SK-MEL-5 (cell line): ENCODE results near the gene ZNF512B. TPM values are rescaled to one million over a fixed set of nuclear protein-coding genes. Genes with fewer than 3 reads are reported as not detected.

Source experiments
- DNase-seq: peaks from one replicate; pipeline ENCODE4 v3.0.0-alpha.2; 2016; ENCODE audit warnings: low read depth, low spot score
- in situ Hi-C: cut with HindIII; loops from 2 replicates; pipeline ENCODE4 v1.10.0; 2016; ENCODE audit warnings: low sequenced_read_pairs, high pct_unique_total_duplicates, low pct_unique_long_range_greater_than_20kb
- total RNA-seq: library from RNA; depleted of rRNA; stranded (reverse); fragments of >200 nt; shearing (Covaris generic); gene quantifications from 2 replicates; pipeline ENCODE4 v1.2.3, GENCODE V29; 2014

The ZNF512B gene
- total RNA-seq, 1 experiment from 2014 or later, result 8.9 TPM

DNA sequence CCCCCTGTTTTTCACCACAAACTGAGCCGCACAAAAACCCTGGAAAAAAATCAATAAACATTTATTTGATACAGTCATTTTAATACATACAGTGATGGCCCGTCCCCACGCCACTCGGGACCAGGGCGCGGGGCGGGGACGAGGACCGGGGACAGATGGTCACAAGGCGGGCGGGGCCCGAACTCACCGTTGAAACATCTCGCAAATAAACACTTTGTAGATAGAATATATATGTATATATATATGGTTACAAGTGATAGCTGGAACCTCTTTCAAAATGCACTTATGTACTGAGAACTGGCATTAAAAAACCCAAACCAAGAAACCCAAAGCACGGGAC is 13.1 kb downstream of the ZNF512B start:
- in situ Hi-C loops, result no loop called here
- no peak for DNase-seq

DNA sequence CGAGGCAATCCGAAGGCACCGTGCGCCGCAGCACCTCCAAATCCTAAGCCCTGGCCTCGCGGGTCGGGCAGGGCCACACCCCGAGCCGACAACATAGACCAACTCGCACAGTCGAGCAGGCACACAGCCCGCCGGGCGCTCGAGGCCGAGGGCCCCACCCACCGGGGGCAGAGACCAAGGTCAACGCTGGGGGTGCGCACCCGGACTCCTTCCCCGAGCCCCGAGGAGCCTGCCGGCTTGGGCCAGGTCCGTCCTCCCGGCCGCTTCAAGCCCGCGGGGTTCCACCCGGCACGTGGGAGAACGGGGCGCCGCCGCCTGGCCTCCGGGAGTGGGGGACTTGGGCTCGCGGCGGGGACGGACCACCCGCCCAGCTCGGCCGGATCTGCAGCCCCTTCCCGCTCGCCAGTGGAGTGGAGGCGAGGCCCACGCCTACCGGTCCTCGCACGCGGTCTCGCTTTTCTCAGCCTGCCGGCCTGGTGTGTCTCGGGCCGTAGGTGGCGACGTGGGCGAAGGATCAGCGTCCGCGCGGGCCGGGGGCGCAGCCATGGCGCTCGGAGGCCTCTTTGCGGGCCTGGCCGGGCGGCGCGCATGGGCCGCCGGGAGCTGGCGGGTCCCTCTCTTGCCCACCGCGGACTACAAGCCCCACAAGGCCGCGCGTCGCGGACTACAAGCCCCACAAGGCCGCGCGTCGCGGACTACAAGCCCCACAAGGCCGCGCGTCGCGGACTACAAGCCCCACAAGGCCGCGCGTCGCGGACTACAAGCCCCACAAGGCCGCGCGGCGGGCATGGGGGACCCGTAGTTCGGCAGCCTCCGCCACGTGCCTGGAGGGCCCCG is 13.7 kb downstream of the ZNF512B start, which contains the start of gene UCKL1:
TSS of gene UCKL1 (minus strand) at position 590 of the 837 bp plus-strand sequence. CDS start at position 546, 44 bp downstream.
- DNase-seq, result peak; percentile 81
- in situ Hi-C loops, result no loop called here

DNA sequence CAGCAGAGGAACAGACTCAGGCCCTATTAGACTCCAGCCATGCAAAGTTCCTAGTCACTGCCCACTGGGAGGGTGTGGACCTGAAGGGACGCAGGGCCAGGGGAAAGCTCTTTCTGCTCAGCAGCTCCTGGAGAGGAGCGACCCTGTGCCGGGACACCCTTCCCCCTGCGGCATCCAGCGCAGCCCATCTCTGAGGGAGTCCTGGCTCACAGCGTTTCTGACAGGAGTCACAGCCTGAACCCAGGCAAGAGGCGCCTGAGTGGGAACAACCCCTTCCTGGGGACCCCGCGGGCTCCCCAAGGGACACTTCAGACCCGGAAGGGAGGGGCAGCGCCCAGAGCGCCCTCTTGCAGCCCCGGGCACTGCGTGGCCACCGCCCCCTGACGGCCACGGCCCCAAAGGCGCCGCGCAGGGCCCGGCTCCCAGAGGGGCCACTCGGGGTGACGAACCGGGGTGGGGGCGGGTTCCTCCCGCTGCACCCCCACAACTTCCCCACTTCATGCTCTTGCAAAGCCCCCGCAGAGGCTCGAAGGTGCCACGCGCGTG is 14.4 kb downstream of the ZNF512B start:
- in situ Hi-C loops, result no loop called here
- DNase-seq, result peak; percentile 40

DNA sequence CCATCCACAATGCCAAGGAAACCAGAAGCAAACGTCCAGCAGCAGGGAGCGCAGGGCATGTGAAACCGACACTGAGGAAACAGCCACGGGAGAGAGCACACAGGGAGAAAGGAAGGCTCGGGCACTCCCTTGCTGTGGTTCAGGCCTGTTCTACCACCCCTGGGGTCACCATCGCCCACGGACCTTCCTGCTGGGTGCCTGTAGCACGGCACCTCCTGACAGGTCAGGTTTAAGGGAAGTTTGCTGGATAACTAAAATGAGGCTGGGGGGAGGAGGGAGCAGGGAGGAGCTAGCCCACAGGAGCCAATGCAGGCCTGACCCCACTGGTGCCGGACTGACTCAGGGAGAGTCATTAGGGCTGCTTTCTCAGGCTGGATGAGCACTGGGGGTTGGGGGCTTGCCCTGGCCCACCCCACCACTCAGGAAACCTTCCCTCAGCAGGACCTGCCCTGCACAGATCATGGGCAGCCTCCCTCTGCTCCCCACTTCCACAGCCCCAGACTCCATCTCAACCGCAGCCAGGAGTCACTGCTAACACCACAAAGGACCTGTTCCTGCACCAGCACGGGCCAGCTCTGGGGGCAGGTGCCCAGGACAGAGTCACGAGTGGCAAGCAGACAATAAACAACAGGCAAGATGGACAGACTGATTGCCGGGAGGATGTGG is 15.8 kb downstream of the ZNF512B start:
- DNase-seq, result no peak
- in situ Hi-C loops, result no loop called here

DNA sequence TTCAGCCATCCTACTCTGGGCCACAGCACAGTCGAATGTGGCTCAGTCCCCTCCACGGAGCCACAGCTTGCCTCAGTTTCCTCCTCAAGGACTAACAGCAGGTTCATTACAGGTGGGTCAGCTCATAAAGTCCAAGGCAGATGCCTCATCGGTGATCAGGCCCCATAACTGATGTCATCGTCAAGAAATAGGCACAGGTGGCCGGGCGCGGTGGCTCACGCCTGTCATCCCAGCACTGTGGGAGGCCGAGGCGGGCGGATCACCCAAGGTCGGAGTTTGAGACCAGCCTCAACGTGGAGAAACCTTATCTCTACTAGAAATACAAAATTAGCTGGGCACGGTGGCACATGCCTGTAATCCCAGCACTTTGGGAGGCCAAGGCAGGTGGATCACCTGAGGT is 17.0 kb downstream of the ZNF512B start:
- in situ Hi-C loops, result no loop called here
- no peak for DNase-seq

DNA sequence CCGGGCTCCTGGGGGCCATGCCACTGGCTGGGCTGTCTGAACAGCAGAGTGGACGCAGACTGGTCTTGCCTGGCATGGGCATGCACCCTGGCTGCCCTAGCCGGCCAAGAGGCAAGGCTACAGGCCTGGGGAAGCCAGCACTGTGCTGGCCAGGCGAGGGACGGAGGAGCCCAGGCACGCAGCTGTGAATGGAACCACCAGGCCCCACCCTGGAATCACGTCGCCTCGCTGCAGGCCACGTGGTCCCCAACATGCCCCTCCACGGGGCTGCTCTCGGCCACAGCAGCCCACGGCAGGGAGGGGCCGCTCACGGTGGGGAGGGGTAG is 17.6 kb downstream of the ZNF512B start:
- in situ Hi-C loops, result no loop called here
- no peak for DNase-seq

DNA sequence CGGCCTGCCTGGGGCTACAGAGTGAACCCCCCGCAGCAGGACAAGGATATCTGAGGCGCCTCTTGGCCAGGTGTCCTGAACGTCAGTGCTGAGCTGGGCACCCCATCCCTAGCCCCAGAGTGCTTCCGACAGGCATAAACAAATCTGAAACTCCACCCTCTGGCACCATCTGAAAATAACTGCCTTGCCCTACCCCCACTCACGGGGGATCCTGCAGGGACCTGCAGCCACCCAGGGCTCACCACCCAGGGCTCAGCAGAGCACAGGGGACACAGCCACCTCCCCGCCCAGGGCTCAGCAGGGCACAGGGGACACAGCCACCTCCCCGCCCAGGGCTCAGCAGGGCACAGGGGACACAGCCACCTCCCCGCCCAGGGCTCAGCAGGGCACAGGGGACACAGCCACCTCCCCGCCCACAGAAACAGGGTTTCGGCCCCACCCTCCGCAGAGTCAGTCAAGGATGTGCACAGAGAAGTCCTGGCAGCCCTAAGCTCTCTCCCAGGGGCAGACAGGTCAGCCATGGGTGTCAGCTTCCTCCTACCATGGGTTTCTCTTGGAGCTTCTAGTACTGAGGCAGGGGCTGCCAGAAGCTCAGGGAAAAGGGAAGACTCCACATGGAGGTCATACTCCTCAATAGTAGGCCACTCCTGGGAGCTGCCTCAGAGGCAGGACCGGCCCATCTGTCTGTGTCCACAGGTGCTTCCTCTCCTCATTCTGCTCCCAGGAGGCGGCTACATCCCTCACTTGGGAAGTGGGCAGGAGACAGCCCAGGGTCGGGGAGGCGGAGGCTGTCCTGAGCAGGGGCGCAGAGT is 18.1 kb downstream of the ZNF512B start:
- DNase-seq, result no peak
- in situ Hi-C loops, result no loop called here

DNA sequence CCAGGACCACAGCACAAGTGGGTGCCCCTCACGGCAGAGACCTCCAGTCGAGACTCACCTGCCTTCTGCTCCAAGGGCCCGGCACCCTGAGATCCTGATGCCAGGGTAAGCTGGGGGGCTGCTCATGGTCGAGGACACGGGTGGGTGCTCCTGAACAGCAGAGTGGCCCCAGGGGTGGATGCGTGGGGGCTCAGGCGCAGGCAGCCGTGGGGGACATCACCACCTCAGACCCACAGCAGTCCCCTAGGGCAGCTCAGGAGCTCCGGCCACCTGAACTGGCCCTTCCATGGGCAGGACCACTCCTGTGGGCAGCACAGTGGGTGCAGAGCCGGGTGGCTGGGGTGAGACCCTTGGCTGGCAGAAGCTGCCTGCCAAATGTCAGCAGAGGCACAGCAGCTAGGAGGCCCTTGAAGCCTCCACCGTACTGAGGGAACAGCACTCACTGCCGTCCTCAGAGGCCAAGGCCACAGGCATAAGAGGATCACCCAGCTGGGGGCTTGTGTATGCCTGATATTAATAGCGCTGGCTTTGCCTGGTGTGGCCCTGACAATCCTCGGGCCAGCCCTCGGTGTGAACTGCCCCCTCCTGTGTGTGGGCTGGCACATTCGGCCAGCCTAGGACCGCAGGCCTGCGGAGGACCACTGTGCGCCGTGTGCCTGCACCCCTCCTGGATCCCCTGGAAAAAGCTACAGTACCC is 18.9 kb downstream of the ZNF512B start:
- in situ Hi-C loops, result no loop called here
- no peak for DNase-seq

DNA sequence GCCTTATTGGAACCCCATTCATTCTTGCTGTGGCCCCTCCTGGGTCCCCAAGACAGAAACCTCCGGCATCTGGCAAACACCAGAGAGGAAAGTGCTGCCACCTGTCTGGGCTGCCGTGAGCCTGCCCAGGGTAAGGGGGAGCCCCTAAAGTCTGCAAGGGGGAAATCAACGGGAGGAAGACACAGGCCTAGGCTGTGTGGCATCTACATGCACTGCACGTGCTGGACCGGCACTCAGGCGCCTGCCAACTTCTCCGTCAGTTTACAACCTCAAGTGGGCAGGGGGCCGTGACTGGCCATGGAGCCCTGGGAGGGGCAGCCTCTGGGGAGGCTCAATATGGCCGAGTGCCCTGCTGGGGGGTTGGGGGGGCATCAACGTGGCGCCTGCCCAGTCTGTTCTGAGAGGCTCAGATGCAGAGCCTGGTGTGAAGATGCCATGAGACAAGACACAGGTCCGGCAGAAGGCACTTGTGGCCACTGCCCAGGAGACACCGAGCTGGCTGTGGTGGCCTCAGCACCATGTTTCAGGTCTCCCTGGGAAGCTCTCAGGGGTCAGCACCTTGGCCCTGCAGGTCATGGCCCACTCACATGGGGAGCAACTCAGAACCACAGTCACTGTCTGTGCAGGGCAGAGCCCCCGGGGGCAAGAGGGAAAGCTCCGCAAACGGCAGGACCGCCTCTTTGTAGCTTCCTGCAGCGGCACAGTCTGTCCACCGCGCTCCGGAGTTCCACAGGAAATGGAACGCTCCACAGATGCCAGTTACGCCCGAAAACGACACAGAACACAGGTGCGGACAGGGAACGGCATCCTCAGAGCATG is 21.9 kb downstream of the ZNF512B start:
- no peak for DNase-seq
- in situ Hi-C loops, result no loop called here

DNA sequence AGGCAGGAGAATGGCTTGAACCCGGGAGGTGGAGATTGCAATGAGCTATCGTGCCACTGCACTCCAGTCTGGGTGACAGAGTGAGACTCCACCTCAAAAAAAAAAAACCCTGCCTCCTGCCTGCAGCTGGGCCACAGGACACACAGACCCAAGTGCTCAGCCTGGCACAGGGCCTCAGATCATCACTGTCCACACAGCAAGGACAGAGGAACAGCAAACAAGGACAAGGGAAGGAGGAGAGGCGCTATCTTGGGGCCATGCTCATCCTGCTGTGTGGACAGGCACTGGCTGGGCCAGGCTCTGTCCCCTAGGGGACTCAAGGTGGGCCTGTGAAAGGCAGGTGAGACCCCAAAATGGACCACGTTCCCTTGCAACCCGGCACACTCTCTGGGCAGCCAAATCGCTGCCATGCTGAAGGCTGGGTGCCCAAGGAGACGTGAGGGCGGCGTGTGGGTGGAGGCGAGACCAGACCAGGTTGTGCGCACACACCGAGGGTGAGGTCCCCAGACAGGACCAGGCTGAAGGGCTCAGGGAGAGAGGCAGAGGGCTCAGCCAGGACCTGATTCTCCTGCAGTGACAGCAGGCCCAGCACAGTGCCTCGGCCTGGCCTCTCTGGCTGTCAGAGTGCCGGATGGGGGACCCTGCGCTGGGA is 22.6 kb downstream of the ZNF512B start:
- in situ Hi-C loops, result no loop called here
- no peak for DNase-seq

DNA sequence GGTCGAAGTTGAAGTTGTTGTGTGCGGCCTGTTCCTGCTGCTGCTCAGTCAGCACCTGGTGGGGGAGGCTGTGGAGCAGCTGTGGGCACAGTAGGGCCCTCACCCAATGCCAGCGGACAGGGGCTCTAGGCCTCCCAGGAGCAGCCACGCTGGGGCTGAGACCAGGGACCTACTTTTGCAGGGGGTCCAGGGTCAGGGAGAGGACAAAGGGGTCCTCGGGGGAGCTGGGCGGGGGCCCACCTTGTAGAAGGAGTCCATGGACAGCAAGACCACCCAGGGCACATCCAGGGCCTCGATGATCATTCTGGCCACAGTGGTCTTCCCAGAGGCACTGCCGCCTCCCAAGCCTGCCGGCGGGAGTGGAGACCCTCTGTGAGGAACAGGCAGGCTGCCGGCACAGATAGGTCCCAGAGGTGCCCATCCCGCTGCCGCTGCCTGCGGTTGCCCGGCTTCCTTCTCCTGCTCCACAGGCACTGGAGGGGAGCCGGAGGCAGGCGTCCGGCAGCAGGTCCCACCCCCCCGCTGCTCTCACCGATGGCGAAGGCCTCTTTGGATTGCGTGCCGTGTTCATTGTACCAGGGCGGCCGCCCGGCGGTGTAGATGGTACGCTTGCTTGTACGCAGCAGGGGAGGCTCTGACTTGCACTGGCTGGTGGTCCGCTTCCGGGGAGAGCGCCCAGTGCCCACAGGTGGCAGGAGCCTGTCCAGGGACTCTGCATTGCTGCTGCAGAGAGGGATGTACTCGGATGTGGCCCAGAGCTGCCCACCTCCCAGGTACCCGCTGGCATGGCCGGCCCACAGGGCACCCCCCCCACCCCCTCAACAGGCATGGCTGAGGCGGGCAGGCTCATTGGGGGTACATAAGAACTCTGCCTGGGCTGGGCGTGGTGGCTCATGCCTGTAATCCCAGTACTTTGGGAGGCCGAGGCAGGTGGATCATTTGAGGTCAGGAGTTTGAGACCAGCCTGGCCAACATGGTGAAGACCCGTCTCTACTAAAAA is 23.5 kb downstream of the ZNF512B start:
- no peak for DNase-seq
- in situ Hi-C loops, result no loop called here

DNA sequence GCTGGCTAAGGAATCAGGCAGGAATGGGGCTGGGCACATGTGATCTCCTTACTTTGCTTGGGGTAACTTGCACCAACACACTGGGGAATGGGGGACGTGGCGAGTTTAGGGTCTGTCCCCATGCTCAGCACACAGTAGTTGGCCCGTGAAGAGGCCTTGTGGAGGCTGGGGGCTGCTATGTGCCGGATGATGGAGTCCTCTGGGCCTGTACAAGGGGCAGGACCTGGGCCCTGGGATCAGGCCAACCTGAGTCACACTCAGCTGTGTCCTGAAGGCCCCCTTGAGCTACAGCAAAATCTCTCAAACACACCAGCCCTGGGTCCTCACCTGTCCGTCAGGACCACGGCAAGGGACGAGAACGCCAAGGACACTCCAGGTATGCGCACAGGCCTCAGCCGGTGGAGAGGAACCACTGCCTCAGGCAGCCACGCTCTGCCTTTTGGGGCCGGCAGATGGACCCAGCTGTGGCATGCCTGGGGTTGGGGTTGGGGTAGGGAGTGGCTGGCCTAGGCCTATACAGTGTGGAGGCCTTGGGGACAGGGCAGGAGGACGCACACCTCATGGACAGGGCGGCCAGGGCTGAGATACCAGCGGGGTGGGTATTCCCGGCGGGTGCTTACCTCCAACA is 24.6 kb downstream of the ZNF512B start:
- no peak for DNase-seq
- in situ Hi-C loops, result no loop called here

DNA sequence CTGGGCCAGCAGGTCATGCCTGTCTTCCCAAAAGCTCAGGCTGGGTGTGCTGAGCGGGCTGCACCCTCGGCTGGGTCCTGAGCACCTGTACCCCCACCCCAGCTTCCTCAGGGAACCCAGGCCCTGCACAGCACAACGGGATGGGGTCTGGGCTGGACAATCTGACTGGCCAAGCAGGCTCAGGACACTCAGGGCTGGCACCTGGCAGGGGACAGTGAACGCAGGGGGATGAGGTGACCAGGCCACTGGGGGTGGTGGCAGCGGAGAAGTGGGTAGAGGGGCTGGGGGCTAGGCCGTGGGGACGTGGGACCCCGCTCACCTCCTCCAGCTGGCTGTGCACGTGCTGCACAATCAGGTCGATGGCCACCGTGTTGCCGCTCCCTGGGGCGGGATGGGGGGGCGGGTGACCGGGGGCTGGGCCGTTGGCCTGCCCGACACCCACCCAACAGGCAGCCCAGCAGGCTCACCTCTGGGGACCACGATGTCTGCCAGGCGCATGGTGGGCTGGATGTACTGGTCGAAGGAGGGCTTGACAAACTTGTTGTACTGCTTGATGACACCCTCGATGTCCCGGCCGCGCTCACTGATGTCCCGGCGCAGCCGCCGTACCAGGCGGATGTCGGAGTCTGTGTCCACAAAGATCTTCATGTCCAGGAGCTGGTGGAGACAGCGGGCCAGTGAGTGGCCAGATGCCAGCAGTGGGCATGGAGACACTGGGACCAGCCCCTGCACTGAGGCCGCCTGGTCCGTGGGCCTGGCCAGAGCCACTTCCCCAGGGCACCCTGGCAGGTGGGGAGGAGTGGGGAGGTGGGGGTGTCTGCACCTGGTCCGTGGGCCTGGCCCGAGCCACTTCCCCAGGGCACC is 25.4 kb downstream of the ZNF512B start:
- in situ Hi-C loops, result no loop called here
- DNase-seq, result no peak

DNA sequence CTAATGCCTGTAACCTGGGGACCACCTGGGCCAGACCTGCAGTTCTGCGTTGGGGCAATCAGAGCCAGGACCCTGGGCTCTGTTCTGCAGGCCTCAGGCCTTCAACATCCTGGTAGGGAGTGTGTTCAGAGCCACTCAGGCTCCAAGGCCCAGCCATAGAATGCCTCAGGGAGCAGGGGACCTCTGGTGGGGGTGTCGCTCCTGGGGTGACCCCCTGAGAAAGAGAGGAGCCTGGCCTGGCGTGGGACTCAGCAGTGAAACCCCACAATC is 26.0 kb downstream of the ZNF512B start:
- in situ Hi-C loops, result no loop called here
- DNase-seq, result no peak
